ENCODE measurements around the gene DSCAM.
"Not testable (repeated sequence)": the region's sequence is repeated elsewhere in the genome, so short reads cannot be mapped to it uniquely, and the experiment has no call there.

DSCAM gene

GRCh38 chr21:40242586-40243265, 604.2 kb downstream of the DSCAM start:
- no peak for DNase-seq (ENCODE audit: low read depth)

- no peak for DNase-seq (ENCODE audit: low read depth)
These were observed 611.4 kb downstream of the DSCAM start for GRCh38 chr21:40235528-40235927.

DNA sequence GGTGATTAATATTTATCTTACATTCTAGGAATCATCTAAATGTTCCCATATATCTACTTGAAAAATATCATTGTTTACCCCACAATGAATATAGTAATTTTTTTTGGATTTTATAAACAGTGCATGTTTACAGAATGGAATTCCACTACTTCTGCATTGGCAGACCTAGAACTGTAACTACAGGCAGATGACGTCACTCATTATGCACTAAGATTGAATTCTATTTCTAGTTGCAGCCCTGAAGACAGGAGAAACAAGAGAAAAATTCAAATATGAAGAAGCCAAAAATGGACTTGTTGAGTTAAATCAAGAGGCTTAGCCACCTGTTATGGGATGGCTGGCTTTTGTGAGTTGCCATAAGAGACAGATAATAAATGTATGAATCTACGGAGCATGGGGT, 615.0 kb downstream of the DSCAM start:
- no peak for DNase-seq (ENCODE audit: low read depth)

GRCh38 chr21:40227096-40227495, 619.9 kb downstream of the DSCAM start:
- no peak for DNase-seq (ENCODE audit: low read depth)

DNA sequence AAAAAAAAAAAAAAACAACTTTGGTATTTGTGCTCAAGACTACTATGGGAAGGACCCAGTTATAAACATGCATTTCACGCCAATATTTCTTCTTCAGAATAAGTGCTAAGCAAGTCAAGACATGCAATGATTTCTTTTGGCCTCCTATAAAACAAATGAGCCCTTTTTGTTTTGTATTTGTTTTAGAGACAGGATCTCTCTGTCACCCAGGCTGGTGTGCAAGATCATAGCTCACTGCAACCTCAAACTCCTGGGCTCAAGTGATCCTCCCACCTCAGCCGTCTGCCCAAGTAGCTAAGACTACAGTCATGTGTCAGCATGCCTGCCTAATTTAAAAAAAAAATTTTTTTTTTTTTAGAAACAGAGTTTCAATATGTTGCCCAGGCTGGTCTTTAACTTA, 631.0 kb downstream of the DSCAM start:
- no peak for DNase-seq (ENCODE audit: low read depth)

GRCh38 chr21:40210251-40210650, 636.7 kb downstream of the DSCAM start:
- DNase-seq (ENCODE audit: low read depth): no peak

DNA sequence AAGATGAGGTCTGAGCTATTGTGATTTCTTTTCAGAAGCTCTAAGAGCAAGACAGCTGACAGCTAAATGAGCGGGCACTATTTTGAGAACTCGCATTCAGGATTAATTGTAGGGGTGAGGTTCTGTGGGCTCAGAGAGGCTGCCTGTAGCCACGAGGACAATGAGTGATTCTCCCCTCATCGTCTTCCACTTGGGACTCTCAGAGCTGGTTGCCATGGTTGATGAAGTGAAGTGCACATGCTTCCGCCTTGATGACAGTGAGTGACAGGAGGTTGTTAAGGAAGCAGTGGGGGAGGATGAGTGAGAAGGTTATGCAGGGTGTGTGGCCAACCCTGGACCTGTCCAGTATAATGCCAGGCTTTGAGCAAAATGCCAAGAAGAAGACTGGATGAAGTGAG, 638.0 kb downstream of the DSCAM start:
- no peak for DNase-seq (ENCODE audit: low read depth)

- no peak for DNase-seq (ENCODE audit: low read depth)
These were observed 638.6 kb downstream of the DSCAM start for GRCh38 chr21:40208206-40208947.

GRCh38 chr21:40200946-40201345, 646.0 kb downstream of the DSCAM start:
- DNase-seq (ENCODE audit: low read depth): no peak

- no peak for DNase-seq (ENCODE audit: low read depth)
These were observed 646.8 kb downstream of the DSCAM start for GRCh38 chr21:40200126-40200525.

DNA sequence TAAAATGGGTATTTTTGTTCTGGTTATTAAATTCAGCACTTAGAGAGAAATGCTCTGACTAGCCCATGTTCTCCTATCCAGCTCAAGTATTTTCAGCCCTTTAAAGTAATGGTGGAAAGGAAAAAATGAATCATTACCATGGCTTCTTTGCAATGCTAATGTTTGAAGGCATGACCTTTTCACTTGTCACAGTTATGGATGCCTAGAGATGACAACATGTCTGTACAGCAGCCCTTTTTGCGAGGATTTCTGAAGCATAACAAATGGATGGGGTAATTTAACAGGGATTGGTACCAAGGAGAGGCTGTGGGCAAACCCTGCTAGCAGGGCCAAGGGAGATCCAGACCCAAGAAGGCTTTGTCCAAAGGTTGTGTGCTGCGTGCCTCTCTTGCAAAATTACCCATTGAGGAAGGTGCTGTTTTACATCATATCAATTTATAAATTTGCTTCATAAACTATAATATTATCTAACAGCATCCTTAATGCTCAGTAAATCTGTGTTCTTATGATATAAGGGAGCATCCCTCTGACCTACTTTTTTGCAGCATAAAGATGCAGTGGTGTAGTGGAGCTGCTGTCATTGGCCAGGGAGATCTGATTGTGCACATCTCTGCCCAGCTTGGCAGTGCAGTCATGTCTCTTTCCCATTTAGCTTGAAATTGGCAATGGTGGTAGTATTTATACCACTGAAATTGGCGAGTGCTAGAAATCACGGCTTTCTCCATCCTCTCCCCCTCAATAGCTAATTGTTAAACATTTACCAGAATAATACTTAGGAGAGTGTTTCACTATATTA, 652.6 kb downstream of the DSCAM start:
- no peak for DNase-seq (ENCODE audit: low read depth)

- DNase-seq (ENCODE audit: low read depth): no peak
These were observed 655.3 kb downstream of the DSCAM start for GRCh38 chr21:40191616-40192015.

GRCh38 chr21:40191196-40191595, 655.8 kb downstream of the DSCAM start:
- no peak for DNase-seq (ENCODE audit: low read depth)

GRCh38 chr21:40187946-40188654, 658.9 kb downstream of the DSCAM start:
- no peak for DNase-seq (ENCODE audit: low read depth)

- no peak for DNase-seq (ENCODE audit: low read depth)
These were observed 659.7 kb downstream of the DSCAM start for GRCh38 chr21:40187244-40187643.

- DNase-seq (ENCODE audit: low read depth): no peak
These were observed 660.9 kb downstream of the DSCAM start for GRCh38 chr21:40186045-40186444.

- no peak for DNase-seq (ENCODE audit: low read depth)
These were observed 661.8 kb downstream of the DSCAM start for GRCh38 chr21:40185208-40185607.

DNA sequence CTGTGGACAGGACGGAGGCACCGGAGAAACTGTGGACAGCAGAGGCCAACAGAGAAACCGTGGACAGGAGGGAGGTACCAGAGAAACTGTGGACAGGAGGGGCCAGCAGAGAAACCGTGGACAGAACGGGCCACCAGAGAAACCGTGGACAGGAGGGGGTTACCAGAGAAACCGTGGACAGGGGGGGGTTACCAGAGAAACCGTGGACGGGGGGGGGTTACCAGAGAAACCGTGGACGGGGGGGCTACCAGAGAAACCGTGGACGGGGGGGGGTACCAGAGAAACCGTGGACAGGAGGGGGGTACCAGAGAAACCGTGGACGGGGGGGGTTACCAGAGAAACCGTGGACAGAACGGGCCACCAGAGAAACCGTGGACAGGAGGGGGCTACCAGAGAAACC, 664.5 kb downstream of the DSCAM start:
- DNase-seq (ENCODE audit: low read depth): not testable (repeated sequence)

GRCh38 chr21:40179166-40179565, 667.8 kb downstream of the DSCAM start:
- no peak for DNase-seq (ENCODE audit: low read depth)

- no peak for DNase-seq (ENCODE audit: low read depth)
These were observed 668.2 kb downstream of the DSCAM start for GRCh38 chr21:40178726-40179125.

DNA sequence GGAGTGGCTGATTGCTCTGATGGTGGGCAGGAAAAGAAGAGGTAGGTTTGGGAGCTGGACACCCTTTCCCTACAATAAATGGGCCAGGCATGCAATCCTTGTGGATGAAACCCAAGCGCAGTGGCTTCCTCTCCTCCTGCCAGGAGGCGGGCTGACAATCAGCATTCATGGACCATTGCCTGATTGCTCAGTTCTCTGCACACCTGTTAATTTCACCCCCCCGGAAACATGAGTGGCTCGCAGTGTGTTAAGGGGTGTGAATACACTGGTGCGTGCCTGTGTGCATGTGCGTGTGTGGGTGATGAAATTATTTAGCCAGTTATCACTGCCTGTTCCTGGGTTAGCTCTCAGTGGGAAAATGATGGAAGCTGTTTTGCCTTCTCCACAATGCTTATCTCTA, 669.0 kb downstream of the DSCAM start:
- DNase-seq (ENCODE audit: low read depth): no peak

DNA sequence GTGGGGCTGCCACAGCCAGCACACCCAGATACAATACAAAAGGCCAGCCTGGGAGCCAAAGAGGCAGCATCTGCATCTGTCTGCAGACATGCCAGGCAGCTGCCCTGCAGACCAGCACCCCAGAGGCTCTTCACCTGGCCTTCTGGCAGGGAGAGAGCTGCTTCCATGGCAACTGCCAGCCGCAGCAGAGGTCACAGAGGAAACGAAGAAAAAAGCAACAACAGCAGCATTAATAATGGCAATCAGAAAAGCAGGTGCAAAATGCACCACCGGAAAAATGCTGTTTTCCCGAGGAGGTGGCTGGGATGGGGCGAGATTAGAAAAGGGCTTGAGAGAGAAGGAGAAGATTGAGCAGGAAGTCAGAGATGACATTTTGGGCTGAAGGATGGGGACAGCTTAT, 670.2 kb downstream of the DSCAM start:
- DNase-seq (ENCODE audit: low read depth): no peak

Data from stimulated activated CD8-positive, alpha-beta memory T cell treated with anti-CD3 and anti-CD28 coated beads, Interleukin-7, amount 100 ng/mL, for 24 hours (primary cell).